PC-3 (cell line): Measurements from ENCODE around the gene TRAFD1. TPM values are rescaled to one million over a fixed set of nuclear protein-coding genes. Genes with fewer than 3 reads are reported as not detected.

Experiments used
- ATAC-seq: fragments of 200-7000 bp; cut with Tn5 transposase; 2 replicates; pipeline ENCODE4 v1.9.1; 2020; ENCODE audit warnings: mild to moderate bottlenecking, moderate library complexity
- BruUV-seq: library from RNA; stranded (reverse); fragments of 400-500 nt; replicated peaks from 2 replicates; lab custom pipeline; 2021; lab: Mats Ljungman, UMichigan
- CTCF ChIA-PET: fragments of 300-600 bp; sonication (Branson Sonifier 250); formaldehyde crosslinking; loops from one replicate; lab custom pipeline; 2022; ENCODE audit warnings: antibody characterized with exemption; lab: Charles Lee
- POLR2A ChIA-PET: fragments of 300-600 bp; sonication (Branson Sonifier 250); formaldehyde crosslinking; loops from one replicate; lab custom pipeline; 2022; ENCODE audit warnings: antibody characterized with exemption; ENCODE audit not compliant: unreplicated experiment; lab: Charles Lee
- DNase-seq: peaks from one replicate; pipeline ENCODE4 v3.0.0-alpha.2; 2015
- H2AFZ ChIP-seq: fragments of 300-600 bp; sonication (generic); 2 replicates; pipeline ENCODE4 v1.6.0; 2016; ENCODE audit warnings: antibody characterized with exemption, low read length
- H3F3A ChIP-seq: fragments of 300-600 bp; sonication (generic); one replicate; pipeline ENCODE4 v1.6.0; 2017; ENCODE audit warnings: antibody characterized with exemption, low read length, control low read depth, mild to moderate bottlenecking; ENCODE audit not compliant: unreplicated experiment
- H3K27ac ChIP-seq: fragments of 300-600 bp; sonication (generic); 2 replicates; pipeline ENCODE4 v1.5.1; 2016; ENCODE audit warnings: mild to moderate bottlenecking, low read length
- H3K27me3 ChIP-seq: fragments of 300-600 bp; sonication (generic); 2 replicates; pipeline ENCODE4 v1.6.1; 2016; ENCODE audit warnings: low read length, mixed read lengths
- H3K36me3 ChIP-seq: fragments of 300-600 bp; sonication (generic); 2 replicates; pipeline ENCODE4 v1.6.1; 2016; ENCODE audit warnings: low read depth, mixed run types, low read length, mixed read lengths
- H3K4me1 ChIP-seq: fragments of 300-600 bp; sonication (generic); 2 replicates; pipeline ENCODE4 v1.5.1; 2016; ENCODE audit warnings: low read length; ENCODE audit not compliant: insufficient read depth
- H3K4me2 ChIP-seq: fragments of 300-600 bp; sonication (generic); 2 replicates; pipeline ENCODE4 v1.6.0; 2016; ENCODE audit warnings: low read length
- H3K4me3 ChIP-seq: fragments of 300-600 bp; sonication (generic); 2 replicates; pipeline ENCODE4 v1.5.1; 2016; ENCODE audit warnings: mild to moderate bottlenecking, low read length, mixed read lengths
- H3K79me2 ChIP-seq: fragments of 300-600 bp; sonication (generic); 2 replicates; pipeline ENCODE4 v1.6.1; 2017; ENCODE audit warnings: low read length, mixed read lengths
- H3K9ac ChIP-seq: fragments of 300-600 bp; sonication (generic); 2 replicates; pipeline ENCODE4 v1.6.0; 2016; ENCODE audit warnings: mild to moderate bottlenecking, low read length
- H3K9me2 ChIP-seq: fragments of 300-600 bp; sonication (generic); replicated peaks from 2 replicates; pipeline ENCODE4 v1.6.1; 2016; ENCODE audit warnings: mixed run types, low read length, mixed read lengths
- H3K9me3 ChIP-seq: fragments of 300-600 bp; sonication (generic); 2 replicates; pipeline ENCODE4 v1.6.1; 2016; ENCODE audit warnings: low read length, mixed read lengths
- H4K20me1 ChIP-seq: fragments of 300-600 bp; sonication (generic); 2 replicates; pipeline ENCODE4 v1.6.1; 2016; ENCODE audit warnings: low read length, mixed read lengths
- CTCF ChIP-seq: fragments of 300-600 bp; sonication (generic); conservative IDR thresholded peaks from 2 replicates; pipeline ENCODE4 v1.5.1; 2017; ENCODE audit warnings: antibody characterized with exemption, low read depth, mild to moderate bottlenecking, low read length
- EZH2 ChIP-seq: fragments of 300-600 bp; sonication (generic); IDR thresholded peaks from one replicate; pipeline ENCODE4 v1.6.1; 2017; ENCODE audit warnings: antibody characterized with exemption, mild to moderate bottlenecking, low read length; ENCODE audit not compliant: unreplicated experiment
- EZH2phosphoT487 ChIP-seq: fragments of 300-600 bp; sonication (generic); IDR thresholded peaks from 2 replicates; pipeline ENCODE4 v1.6.1; 2018; ENCODE audit warnings: mild to moderate bottlenecking, antibody characterized with exemption, low read length, borderline replicate concordance
- intact Hi-C: fragments of 100-400 bp; cut with micrococcal nuclease; formaldehyde crosslinking; loops from 2 replicates; pipeline ENCODE4 v1.9.0; 2023
- total RNA-seq: library from RNA; depleted of rRNA; stranded (reverse); fragments of >200 nt; gene quantifications from 2 replicates; pipeline ENCODE4 v1.2.3, GENCODE V29; 2014

The TRAFD1 gene
- total RNA-seq, 1 experiment from 2014 or later = 34.1 TPM

- ChIA-PET CTCF (no interaction called here), POLR2A (no interaction called here)
- TF ChIP-seq EZH2 = no peak
- no peak for TF ChIP-seq CTCF
- TF ChIP-seq EZH2phosphoT487 = no peak
- no peaks in the 10 kb centered on the region for H4K20me1 ChIP-seq
- no peaks in the 10 kb centered on the region for H3K9me2 ChIP-seq
- peaks cover 21% of the 10 kb centered on the region; the same call in 1 of the 2 replicates for H3K79me2 ChIP-seq
- no peak overlapping the region for H3K4me2 ChIP-seq
- intact Hi-C loops = no loop called here
- peaks cover 14% of the 10 kb centered on the region for H3K36me3 ChIP-seq
- no peaks in the 10 kb centered on the region for H3K27me3 ChIP-seq
- no peak overlapping the region for H3K4me3 ChIP-seq
- no peak for DNase-seq
- no peak overlapping the region for H3K27ac ChIP-seq
- H3K4me1 ChIP-seq = peaks cover 14% of the 10 kb centered on the region
- no peak for ATAC-seq
- H3F3A ChIP-seq = no peaks in the 10 kb centered on the region
- no peak overlapping the region for H3K9ac ChIP-seq
- BruUV-seq = no TSS peak
- no peak overlapping the region for H2AFZ ChIP-seq
- no peaks in the 10 kb centered on the region for H3K9me3 ChIP-seq
These were observed 8.1 kb downstream of the TRAFD1 start for GRCh38 chr12:112133418-112133817.

- Histone ChIP-seq H3K9me3 (no peaks in the 10 kb centered on the region), H3K9me2 (no peaks in the 10 kb centered on the region), H3K79me2 (peaks cover 12% of the 10 kb centered on the region; the same call in 1 of the 2 replicates), H3K4me3 (no peak overlapping the region), H3K36me3 (peaks cover 18% of the 10 kb centered on the region), H3K4me1 (peaks cover 14% of the 10 kb centered on the region), H2AFZ (no peak overlapping the region), H3K27me3 (no peaks in the 10 kb centered on the region), H3K9ac (no peak overlapping the region), H3F3A (no peaks in the 10 kb centered on the region), H3K4me2 (no peak overlapping the region), H4K20me1 (no peaks in the 10 kb centered on the region), H3K27ac (no peak overlapping the region)
- intact Hi-C loops = no loop called here
- no peak for TF ChIP-seq EZH2phosphoT487
- no peak for TF ChIP-seq CTCF
- no peak for TF ChIP-seq EZH2
- no peak for ATAC-seq
- CTCF ChIA-PET = no interaction called here
- POLR2A ChIA-PET = no interaction called here
- no TSS peak for BruUV-seq
- no peak for DNase-seq
These were observed 9.4 kb downstream of the TRAFD1 start for GRCh38 chr12:112134731-112135130.

- Histone ChIP-seq H3K79me2 (no peaks in the 10 kb centered on the region), H3K9me3 (no peaks in the 10 kb centered on the region), H3K9ac (no peak overlapping the region), H3K27me3 (no peaks in the 10 kb centered on the region), H3K36me3 (peaks cover 39% of the 10 kb centered on the region; the same call in 1 of the 2 replicates), H3K4me3 (no peak overlapping the region), H3K4me1 (peaks cover 5% of the 10 kb centered on the region; the same call in 1 of the 2 replicates), H3K27ac (no peak overlapping the region), H3F3A (no peaks in the 10 kb centered on the region), H2AFZ (no peak overlapping the region), H3K4me2 (no peak overlapping the region), H4K20me1 (no peaks in the 10 kb centered on the region), H3K9me2 (no peaks in the 10 kb centered on the region)
- no peak for DNase-seq
- TF ChIP-seq CTCF (no peak), EZH2 (no peak), EZH2phosphoT487 (no peak)
- CTCF ChIA-PET = no interaction called here
- POLR2A ChIA-PET = no interaction called here
- no TSS peak for BruUV-seq
- no peak for ATAC-seq
- intact Hi-C loops = no loop called here
These were observed 15.4 kb downstream of the TRAFD1 start for GRCh38 chr12:112140728-112141127.
